Measurements from ENCODE around the gene THOC3. TPM values are rescaled to one million over a fixed set of nuclear protein-coding genes. Genes with fewer than 3 reads are reported as not detected.

THOC3 gene
- total and polyA plus RNA-seq, 2 of the 8 experiments (the other 6 are each of a cell fraction or from before 2014, with no cell fraction given) = 60.2 to 82.7 TPM

- no peak overlapping the region for H3K27ac ChIP-seq (ENCODE audit: low read depth, low read length)
- no peak overlapping the region for H3K9ac ChIP-seq (replicated peaks in 1 of 4; ENCODE audit: extremely low read depth in 1 of 4, low read depth in 3 of 4, low read length in 3 of 4)
- DNase-seq (ENCODE audit: low read depth in 1 of 2, low spot score in 2 of 2) (no peak), FAIRE-seq (no peak)
- H4K5ac ChIP-seq (ENCODE audit: insufficient read length, low read depth, low read length) = no peak overlapping the region
- no peak overlapping the region for H2BK12ac ChIP-seq (ENCODE audit: low read depth, low read length)
- H4K8ac ChIP-seq (ENCODE audit: extremely low read depth, insufficient read depth, low read length) = no peak overlapping the region
- no peak overlapping the region for H2BK20ac ChIP-seq (ENCODE audit: low read length)
- no peak overlapping the region for H4K91ac ChIP-seq (replicated peaks; ENCODE audit: insufficient read length, low read length)
- WGBS, 2 experiments (ENCODE audit: extremely low coverage in 1 of 2, insufficient coverage in 1 of 2, insufficient read length in 1 of 2, insufficient replicate concordance in 2 of 2, low coverage in 1 of 2, low lambda C conversion rate in 2 of 2, missing lambda C conversion rate in 1 of 2) = 88% methylated on average over 9 of the region's 9 CpGs; no CpG with 5 or more reads in 1 of the 2 experiments
- no peak overlapping the region for H3K14ac ChIP-seq (ENCODE audit: insufficient read length)
- no peak overlapping the region for H2AK5ac ChIP-seq (ENCODE audit: low read depth, low read length)
- no peak overlapping the region for H2BK15ac ChIP-seq (ENCODE audit: low read length)
- POLR2A ChIA-PET (ENCODE audit: partially characterized antibody) = no interaction called here
- H2AFZ ChIP-seq (ENCODE audit: low read length) = no peak overlapping the region
- CTCF ChIA-PET (ENCODE audit: partially characterized antibody) = interaction anchor here (1.1 to 2.1 kb wide), 4 partner anchors 33 to 201 kb away, joined by 3 to 5 read pairs (median 4); no protein-coding TSS in a partner anchor
- H3K79me1 ChIP-seq (ENCODE audit: low read depth, low read length) = peaks cover 10% of the 10 kb centered on the region; the same call in 1 of the 2 replicates
- no peak overlapping the region for H2BK5ac ChIP-seq (ENCODE audit: low read depth, low read length)
- no peak overlapping the region for H3K4ac ChIP-seq (replicated peaks; ENCODE audit: insufficient read length, low read depth, low read length)
- no peak overlapping the region for H3K23ac ChIP-seq (ENCODE audit: insufficient read length)
- H3K56ac ChIP-seq (replicated peaks; ENCODE audit: insufficient read length, low read depth, low read length) = no peak overlapping the region
- no peak overlapping the region for H3K18ac ChIP-seq (ENCODE audit: extremely low read depth, low read length)
- H3K4me3 ChIP-seq (ENCODE audit: extremely low read depth in 1 of 4, insufficient read depth in 2 of 4, low read depth in 3 of 4, low read length in 4 of 4) = no peak overlapping the region
- H3K27me3 ChIP-seq (replicated peaks in 1 of 4; ENCODE audit: control insufficient read depth in 3 of 4, extremely low read depth in 1 of 4, insufficient read depth in 3 of 4, low read length in 3 of 4) = no peaks in the 10 kb centered on the region
- H3K23me2 ChIP-seq (ENCODE audit: low read depth, low read length) = no peaks in the 10 kb centered on the region
- no peaks in the 10 kb centered on the region for H3K9me3 ChIP-seq (ENCODE audit: insufficient read depth in 2 of 2, low read depth in 1 of 2, low read length in 1 of 2)
- H3K4me2 ChIP-seq (ENCODE audit: insufficient read depth in 1 of 2, low read depth in 2 of 2, low read length in 2 of 2) = no peak overlapping the region
- peaks cover 0 to 4% of the 10 kb centered on the region in 2 experiments; a peak in 1 of 4 replicates for H3K79me2 ChIP-seq (ENCODE audit: control insufficient read depth in 1 of 2, insufficient read depth in 2 of 2, low read length in 2 of 2)
- no peak overlapping the region for H2BK120ac ChIP-seq (replicated peaks; ENCODE audit: low read depth, low read length)
- H3K36me3 ChIP-seq (ENCODE audit: control insufficient read depth in 2 of 4, insufficient read depth in 4 of 4, low read length in 3 of 4) = peaks cover 0 to 2% (median 0%) of the 10 kb centered on the region in 4 experiments; a peak in 1 of 8 replicates
- H4K20me1 ChIP-seq (replicated peaks in 1 of 2; ENCODE audit: control insufficient read depth in 1 of 2, insufficient read depth in 2 of 2, low read length in 2 of 2) = no peaks in the 10 kb centered on the region
- no peaks in the 10 kb centered on the region; a peak in 1 of 7 replicates for H3K4me1 ChIP-seq (replicated peaks in 1 of 4; ENCODE audit: control insufficient read depth in 3 of 4, insufficient read depth in 4 of 4, low read length in 3 of 4)
- no peak for TF ChIP-seq SUZ12 (IDR thresholded peaks at IDR 0.05; ENCODE audit: low read length)
- TF ChIP-seq MAFK (IDR thresholded peaks at IDR 0.05; ENCODE audit: low read depth, low read length) = no peak
- TF ChIP-seq HDAC2 (IDR thresholded peaks at IDR 0.05; ENCODE audit: borderline replicate concordance in 1 of 2, low read depth in 2 of 2, low read length in 2 of 2) = no peak
- no peak for TF ChIP-seq RAD21 (IDR thresholded peaks at IDR 0.05 in 1 of 2, conservative IDR thresholded peaks at IDR 0.05 in 1 of 2; ENCODE audit: low read depth in 2 of 2, low read length in 2 of 2)
- no peak for TF ChIP-seq BACH1 (IDR thresholded peaks at IDR 0.05; ENCODE audit: low read length)
- TF ChIP-seq, protein P1, sequence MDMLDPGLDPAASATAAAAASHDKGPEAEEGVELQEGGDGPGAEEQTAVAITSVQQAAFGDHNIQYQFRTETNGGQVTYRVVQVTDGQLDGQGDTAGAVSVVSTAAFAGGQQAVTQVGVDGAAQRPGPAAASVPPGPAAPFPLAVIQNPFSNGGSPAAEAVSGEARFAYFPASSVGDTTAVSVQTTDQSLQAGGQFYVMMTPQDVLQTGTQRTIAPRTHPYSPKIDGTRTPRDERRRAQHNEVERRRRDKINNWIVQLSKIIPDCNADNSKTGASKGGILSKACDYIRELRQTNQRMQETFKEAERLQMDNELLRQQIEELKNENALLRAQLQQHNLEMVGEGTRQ (IDR thresholded peaks at IDR 0.05; ENCODE audit: low read length) = no peak
- no peak for TF ChIP-seq TBP (IDR thresholded peaks at IDR 0.05; ENCODE audit: low read depth, low read length)
- no peak for TF ChIP-seq RXRA (IDR thresholded peaks at IDR 0.05; ENCODE audit: insufficient read depth, low read depth, low read length)
- TF ChIP-seq CTBP2 (IDR thresholded peaks at IDR 0.05; ENCODE audit: borderline replicate concordance, insufficient read depth, insufficient read length, low read length) = no peak
- TF ChIP-seq EGR1 (IDR thresholded peaks at IDR 0.05; ENCODE audit: borderline replicate concordance, low read depth, low read length) = no peak
- no peak for TF ChIP-seq SIRT6 (IDR thresholded peaks at IDR 0.05; ENCODE audit: low read length)
- TF ChIP-seq SP1 (IDR thresholded peaks at IDR 0.05; ENCODE audit: low read depth, low read length) = no peak
Observed at GRCh38 chr5:175920231-175920811, 47.8 kb downstream of the THOC3 start.
